Neural progenitor cell (in vitro differentiated cells): ENCODE data around the gene RAD54L2. TPM values are rescaled to one million over a fixed set of nuclear protein-coding genes. Genes with fewer than 3 reads are reported as not detected.
A peak's percentile ranks its signal among the peaks of the same experiment; 100 is the strongest.

Experiments used
- DNase-seq: peaks from one replicate; pipeline ENCODE4 v3.0.0-alpha.2; 2016; ENCODE audit warnings: low spot score
- H2AFZ ChIP-seq: fragments of 200-600 bp; sonication (generic); replicated peaks from 2 replicates; pipeline ENCODE4 v1.6.1; 2016; ENCODE audit warnings: antibody characterized with exemption
- H3F3A ChIP-seq: fragments of 200-600 bp; sonication (generic); 2 replicates; pipeline ENCODE4 v1.6.1; 2016; ENCODE audit warnings: antibody characterized with exemption, low read depth
- H3K27ac ChIP-seq: fragments of 200-600 bp; sonication (generic); 2 replicates; pipeline ENCODE4 v1.5.1; 2016; ENCODE audit warnings: mild to moderate bottlenecking
- H3K27me3 ChIP-seq: fragments of 200-600 bp; sonication (generic); 2 replicates; pipeline ENCODE4 v1.6.1; 2016; ENCODE audit warnings: mild to moderate bottlenecking, moderate library complexity
- H3K36me3 ChIP-seq: fragments of 200-600 bp; sonication (generic); 2 replicates; pipeline ENCODE4 v1.5.1; 2016
- H3K4me1 ChIP-seq: fragments of 200-600 bp; sonication (generic); 2 replicates; pipeline ENCODE4 v1.6.1; 2016; ENCODE audit warnings: mixed run types
- H3K4me2 ChIP-seq: fragments of 200-600 bp; sonication (generic); 2 replicates; pipeline ENCODE4 v1.6.1; 2016
- H3K4me3 ChIP-seq: fragments of 200-600 bp; sonication (generic); 2 replicates; pipeline ENCODE4 v1.5.1; 2016
- H3K79me2 ChIP-seq: fragments of 200-600 bp; sonication (generic); 2 replicates; pipeline ENCODE4 v1.6.1; 2016; ENCODE audit warnings: low read depth
- H3K9ac ChIP-seq: fragments of 200-600 bp; sonication (generic); 2 replicates; pipeline ENCODE4 v1.6.1; 2016
- H3K9me3 ChIP-seq: fragments of 200-600 bp; sonication (generic); 2 replicates; pipeline ENCODE4 v1.5.1; 2016; ENCODE audit warnings: low read depth
- H4K20me1 ChIP-seq: fragments of 200-600 bp; sonication (generic); 2 replicates; pipeline ENCODE4 v1.6.1; 2016; ENCODE audit warnings: low read depth
- H3K27ac Mint-ChIP-seq: 3 replicates; pipeline ENCODE4 v1.8.0; 2021; ENCODE audit warnings: mixed read lengths
- H3K27me3 Mint-ChIP-seq: 2 replicates; pipeline ENCODE4 v1.8.0; 2022; ENCODE audit warnings: low read depth, mild to moderate bottlenecking, inconsistent platforms, moderate library complexity, mixed read lengths; ENCODE audit not compliant: insufficient read depth
- H3K36me3 Mint-ChIP-seq: 3 replicates; pipeline ENCODE4 v1.8.0; 2021; ENCODE audit warnings: mixed read lengths
- H3K4me1 Mint-ChIP-seq: 3 replicates; pipeline ENCODE4 v1.8.0; 2021; ENCODE audit warnings: mixed read lengths
- H3K4me3 Mint-ChIP-seq: 3 replicates; pipeline ENCODE4 v1.8.0; 2021; ENCODE audit warnings: mild to moderate bottlenecking, moderate library complexity, mixed read lengths
- H3K9me3 Mint-ChIP-seq: 3 replicates; pipeline ENCODE4 v1.8.0; 2020; ENCODE audit warnings: mixed read lengths
- EZH2 ChIP-seq: fragments of 200-600 bp; sonication (generic); IDR thresholded peaks from 2 replicates; pipeline ENCODE4 v1.6.1; 2017; ENCODE audit warnings: antibody characterized with exemption, mild to moderate bottlenecking, moderate library complexity
- EZH2phosphoT487 ChIP-seq: fragments of 200-600 bp; sonication (generic); IDR thresholded peaks from 2 replicates; pipeline ENCODE4 v1.6.1; 2017; ENCODE audit warnings: antibody characterized with exemption
- total RNA-seq: library from RNA; depleted of rRNA; stranded (reverse); fragments of >200 nt; gene quantifications from 2 replicates; pipeline ENCODE4 v1.2.3, GENCODE V29; 2015; ENCODE audit warnings: low replicate concordance
- TF ChIP-seq, protein P1 (sequence below): fragments of 200-600 bp; sonication (generic); IDR thresholded peaks from 2 replicates; pipeline ENCODE4 v1.5.1; 2017; ENCODE audit warnings: antibody characterized with exemption, mild to moderate bottlenecking

RAD54L2 gene, protein sequence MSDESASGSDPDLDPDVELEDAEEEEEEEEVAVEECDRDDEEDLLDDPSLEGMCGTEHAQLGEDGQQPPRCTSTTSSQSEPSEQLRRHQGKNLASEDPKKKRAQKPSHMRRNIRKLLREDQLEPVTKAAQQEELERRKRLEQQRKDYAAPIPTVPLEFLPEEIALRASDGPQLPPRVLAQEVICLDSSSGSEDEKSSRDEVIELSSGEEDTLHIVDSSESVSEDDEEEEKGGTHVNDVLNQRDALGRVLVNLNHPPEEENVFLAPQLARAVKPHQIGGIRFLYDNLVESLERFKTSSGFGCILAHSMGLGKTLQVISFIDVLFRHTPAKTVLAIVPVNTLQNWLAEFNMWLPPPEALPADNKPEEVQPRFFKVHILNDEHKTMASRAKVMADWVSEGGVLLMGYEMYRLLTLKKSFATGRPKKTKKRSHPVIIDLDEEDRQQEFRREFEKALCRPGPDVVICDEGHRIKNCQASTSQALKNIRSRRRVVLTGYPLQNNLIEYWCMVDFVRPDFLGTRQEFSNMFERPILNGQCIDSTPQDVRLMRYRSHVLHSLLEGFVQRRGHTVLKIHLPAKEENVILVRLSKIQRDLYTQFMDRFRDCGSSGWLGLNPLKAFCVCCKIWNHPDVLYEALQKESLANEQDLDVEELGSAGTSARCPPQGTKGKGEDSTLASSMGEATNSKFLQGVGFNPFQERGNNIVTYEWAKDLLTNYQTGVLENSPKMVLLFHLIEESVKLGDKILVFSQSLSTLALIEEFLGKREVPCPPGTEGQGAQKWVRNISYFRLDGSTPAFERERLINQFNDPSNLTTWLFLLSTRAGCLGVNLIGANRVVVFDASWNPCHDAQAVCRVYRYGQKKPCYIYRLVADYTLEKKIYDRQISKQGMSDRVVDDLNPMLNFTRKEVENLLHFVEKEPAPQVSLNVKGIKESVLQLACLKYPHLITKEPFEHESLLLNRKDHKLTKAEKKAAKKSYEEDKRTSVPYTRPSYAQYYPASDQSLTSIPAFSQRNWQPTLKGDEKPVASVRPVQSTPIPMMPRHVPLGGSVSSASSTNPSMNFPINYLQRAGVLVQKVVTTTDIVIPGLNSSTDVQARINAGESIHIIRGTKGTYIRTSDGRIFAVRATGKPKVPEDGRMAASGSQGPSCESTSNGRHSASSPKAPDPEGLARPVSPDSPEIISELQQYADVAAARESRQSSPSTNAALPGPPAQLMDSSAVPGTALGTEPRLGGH (N-terminal part only)
- total RNA-seq, result 30.5 and 31.7 TPM in 2 replicates

DNA sequence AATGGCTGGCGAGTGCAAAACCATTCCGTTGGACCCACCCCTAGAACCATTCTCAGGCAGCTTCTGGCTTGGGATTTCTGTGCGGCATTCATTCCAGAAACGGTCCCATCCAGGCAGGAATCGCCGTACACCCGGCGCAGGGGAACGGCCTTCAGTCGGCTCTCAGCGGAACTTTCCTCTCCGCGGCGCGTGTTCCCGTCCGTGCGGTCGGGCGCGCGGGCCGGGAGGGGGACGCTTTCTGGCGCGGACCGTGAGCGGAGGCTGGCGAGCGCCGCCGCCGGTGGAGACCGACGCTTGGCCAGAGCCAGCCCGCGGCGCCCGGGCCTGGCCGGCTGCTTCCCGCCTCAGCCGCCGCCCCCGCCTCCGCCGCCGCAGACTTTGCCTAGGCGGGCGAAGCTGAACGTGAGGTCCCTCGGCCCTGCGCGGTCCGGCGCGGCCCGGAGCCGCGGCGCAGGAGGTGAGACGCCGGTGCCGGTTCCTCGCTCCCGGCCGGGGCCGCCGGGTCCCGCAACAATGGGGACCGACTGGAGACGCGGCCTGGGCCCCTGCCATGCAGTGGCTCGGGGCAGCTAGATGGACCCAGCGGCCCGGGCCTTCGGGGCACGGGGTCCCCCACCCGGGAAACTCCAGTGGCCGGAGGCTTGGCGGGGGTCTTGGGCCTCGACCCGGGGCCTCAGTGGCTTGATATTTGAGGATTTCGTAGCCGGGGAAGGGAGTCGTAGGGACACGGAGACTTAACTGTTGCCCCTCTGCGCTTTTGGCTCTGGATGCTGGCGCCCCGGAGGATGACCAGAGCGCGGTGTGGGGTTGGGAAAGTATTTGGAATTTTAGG, at the start of gene RAD54L2:
Gene RAD54L2, plus strand, starts transcription at position 261 of the 832 bp plus-strand sequence. CDS start 51,702 bp downstream, outside the sequence.
- Histone ChIP-seq H3K4me1 (peaks cover 14% of the 10 kb centered on the region), H3K27ac (peak within 1 kb of the TSS; percentile 97), H3K9ac (peak within 1 kb of the TSS; percentile 99), H3F3A (peaks cover 17% of the 10 kb centered on the region), H4K20me1 (peaks cover 33% of the 10 kb centered on the region), H3K36me3 (no peaks in the 10 kb centered on the region), H3K27me3 (no peaks in the 10 kb centered on the region), H2AFZ (peak within 1 kb of the TSS; percentile 100), H3K4me3 (peak within 1 kb of the TSS; percentile 99), H3K9me3 (no peaks in the 10 kb centered on the region), H3K4me2 (peak within 1 kb of the TSS; percentile 89), H3K79me2 (peaks cover 62% of the 10 kb centered on the region)
- Mint-ChIP-seq H3K27ac (peak within 1 kb of the TSS; percentile 80), H3K4me3 (peak within 1 kb of the TSS; percentile 92), H3K36me3 (peaks cover 6% of the 10 kb centered on the region), H3K4me1 (peaks cover 21% of the 10 kb centered on the region), H3K9me3 (no peaks in the 10 kb centered on the region), H3K27me3 (peaks cover 2% of the 10 kb centered on the region)
- TF ChIP-seq EZH2 (peak; percentile 61), EZH2phosphoT487 (no peak)
- TF ChIP-seq, protein P1, sequence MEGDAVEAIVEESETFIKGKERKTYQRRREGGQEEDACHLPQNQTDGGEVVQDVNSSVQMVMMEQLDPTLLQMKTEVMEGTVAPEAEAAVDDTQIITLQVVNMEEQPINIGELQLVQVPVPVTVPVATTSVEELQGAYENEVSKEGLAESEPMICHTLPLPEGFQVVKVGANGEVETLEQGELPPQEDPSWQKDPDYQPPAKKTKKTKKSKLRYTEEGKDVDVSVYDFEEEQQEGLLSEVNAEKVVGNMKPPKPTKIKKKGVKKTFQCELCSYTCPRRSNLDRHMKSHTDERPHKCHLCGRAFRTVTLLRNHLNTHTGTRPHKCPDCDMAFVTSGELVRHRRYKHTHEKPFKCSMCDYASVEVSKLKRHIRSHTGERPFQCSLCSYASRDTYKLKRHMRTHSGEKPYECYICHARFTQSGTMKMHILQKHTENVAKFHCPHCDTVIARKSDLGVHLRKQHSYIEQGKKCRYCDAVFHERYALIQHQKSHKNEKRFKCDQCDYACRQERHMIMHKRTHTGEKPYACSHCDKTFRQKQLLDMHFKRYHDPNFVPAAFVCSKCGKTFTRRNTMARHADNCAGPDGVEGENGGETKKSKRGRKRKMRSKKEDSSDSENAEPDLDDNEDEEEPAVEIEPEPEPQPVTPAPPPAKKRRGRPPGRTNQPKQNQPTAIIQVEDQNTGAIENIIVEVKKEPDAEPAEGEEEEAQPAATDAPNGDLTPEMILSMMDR, result peak; percentile 41
- peak; percentile 94 for DNase-seq

- H3K9me3 Mint-ChIP-seq, result no peaks in the 10 kb centered on the region
- Histone ChIP-seq H4K20me1 (peaks cover 34% of the 10 kb centered on the region), H3K4me3 (peak overlapping the region; percentile 83), H3K4me2 (peak overlapping the region; percentile 91), H3K27ac (peak overlapping the region; percentile 94), H3K36me3 (no peaks in the 10 kb centered on the region), H3K27me3 (no peaks in the 10 kb centered on the region), H3K9me3 (no peaks in the 10 kb centered on the region), H3K4me1 (peaks cover 6% of the 10 kb centered on the region), H2AFZ (peak overlapping the region; percentile 86), H3K79me2 (peaks cover 50% of the 10 kb centered on the region), H3K9ac (peak overlapping the region; percentile 77), H3F3A (peaks cover 18% of the 10 kb centered on the region)
- TF ChIP-seq EZH2phosphoT487 (no peak), EZH2 (no peak)
- TF ChIP-seq, protein P1, result no peak
- H3K4me3 Mint-ChIP-seq, result peak overlapping the region; percentile 93
- peak; percentile 97 for DNase-seq
- peaks cover 2% of the 10 kb centered on the region for H3K36me3 Mint-ChIP-seq
- H3K4me1 Mint-ChIP-seq, result peaks cover 4% of the 10 kb centered on the region
- H3K27ac Mint-ChIP-seq, result peak overlapping the region; percentile 79
- H3K27me3 Mint-ChIP-seq, result peaks cover 4% of the 10 kb centered on the region
Observed at GRCh38 chr3:51498876-51499738, 39.4 kb upstream of the RAD54L2 start.
